GM19372 (cell line): ENCODE measurements around the gene RABEP2.
A peak's percentile ranks its signal among the peaks of the same experiment; 100 is the strongest.
"Not testable (repeated sequence)": the region's sequence is repeated elsewhere in the genome, so short reads cannot be mapped to it uniquely, and the experiment has no call there.

Experiments
- ATAC-seq: cut with Tn5 transposase; IDR thresholded peaks from one replicate; pipeline ENCODE4 v1.9.1; 2021; ENCODE audit warnings: mild to moderate bottlenecking, low read depth, moderate library complexity; ENCODE audit not compliant: unreplicated experiment

Gene RABEP2

GRCh38 chr16:28880955-28881354 is 44.1 kb downstream of the RABEP2 start:
- ATAC-seq: no peak

- no peak for ATAC-seq
Observed at GRCh38 chr16:28880589-28880915, 44.5 kb downstream of the RABEP2 start.

- ATAC-seq: peak; percentile 81
Observed at GRCh38 chr16:28879841-28880588, 45.0 kb downstream of the RABEP2 start.

DNA sequence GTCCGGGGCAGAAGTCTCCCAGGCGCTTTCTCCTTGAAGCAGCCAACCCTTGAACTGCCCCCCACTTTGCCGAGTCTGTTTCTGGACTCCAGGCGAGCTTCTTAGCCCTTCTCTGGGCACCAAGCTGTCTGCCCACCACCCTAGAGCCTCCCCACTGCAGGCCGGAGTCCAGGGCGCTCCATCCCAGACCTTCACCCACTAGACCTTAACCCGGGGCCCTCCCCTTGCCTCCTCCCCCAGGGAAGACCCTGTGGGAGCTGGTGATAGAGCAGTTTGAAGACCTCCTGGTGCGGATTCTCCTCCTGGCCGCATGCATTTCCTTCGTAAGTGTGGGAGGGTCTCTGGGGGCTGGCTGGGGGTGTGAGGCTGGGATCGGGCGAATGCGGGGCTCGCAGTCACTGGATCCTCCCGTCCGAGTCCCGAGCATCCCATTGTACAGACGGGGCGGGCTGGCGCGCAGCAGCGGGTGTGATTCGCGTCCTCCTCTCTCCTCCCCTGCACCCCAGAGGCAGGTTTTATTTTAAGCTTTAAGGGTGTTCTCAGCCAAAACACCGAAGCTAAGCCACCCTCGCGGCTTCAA is 45.7 kb downstream of the RABEP2 start:
- ATAC-seq: peak; percentile 19

GRCh38 chr16:28878083-28878926 is 46.7 kb downstream of the RABEP2 start, which contains the start of gene ATP2A1:
ATP2A1 (plus strand) TSS chr16:28878488; CDS start chr16:28878672, 184 bp downstream.
- ATAC-seq: no peak

- no peak for ATAC-seq
Observed at GRCh38 chr16:28877655-28878000, 47.4 kb downstream of the RABEP2 start.

GRCh38 chr16:28876973-28877654 is 47.9 kb downstream of the RABEP2 start:
- ATAC-seq: no peak

- no peak for ATAC-seq
Observed at GRCh38 chr16:28876019-28876659, 48.9 kb downstream of the RABEP2 start.

- no peak for ATAC-seq
Observed at GRCh38 chr16:28875134-28876018, 49.7 kb downstream of the RABEP2 start.

DNA sequence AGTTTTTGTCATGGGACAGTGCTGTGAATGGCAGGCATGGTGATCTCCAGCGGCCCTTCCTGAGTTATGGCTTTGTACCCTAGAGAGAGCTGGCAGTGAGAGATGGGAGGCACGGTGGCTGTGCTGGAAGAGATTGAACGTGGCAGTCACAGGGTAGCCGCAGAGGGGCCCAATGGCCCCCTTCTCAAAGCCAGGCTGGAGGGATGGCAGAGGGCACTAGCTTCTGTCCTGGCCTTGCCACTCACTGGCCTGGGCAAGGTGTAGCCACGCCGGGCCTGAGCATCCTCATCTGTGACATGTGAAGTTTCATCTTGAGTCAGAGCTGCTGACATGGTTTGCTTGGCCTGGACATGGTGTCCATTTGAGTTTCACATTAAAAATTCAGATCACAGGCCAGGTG is 50.6 kb downstream of the RABEP2 start:
- ATAC-seq: no peak

GRCh38 chr16:28873543-28874201 is 51.4 kb downstream of the RABEP2 start:
- ATAC-seq: no peak

DNA sequence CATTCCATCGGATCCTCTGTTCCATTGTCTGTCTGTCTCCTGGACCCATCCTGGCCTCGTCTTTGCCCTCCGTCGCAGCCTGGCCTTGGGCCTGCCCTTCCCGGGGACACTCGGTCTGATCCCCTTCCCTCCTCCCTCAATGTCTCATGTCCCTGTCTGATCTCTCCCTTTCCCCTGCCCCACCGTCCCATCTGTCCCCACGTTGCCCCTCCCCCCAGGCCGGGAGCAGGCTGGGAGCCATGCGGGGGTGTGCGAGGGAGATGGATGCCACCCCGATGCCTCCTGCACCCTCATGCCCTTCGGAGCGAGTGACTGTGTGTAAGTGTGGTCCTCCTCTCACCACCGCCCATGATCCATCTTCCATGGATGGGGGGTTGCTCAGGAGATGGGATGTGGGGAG is 52.1 kb downstream of the RABEP2 start:
- ATAC-seq: no peak

GRCh38 chr16:28869201-28869600 is 55.8 kb downstream of the RABEP2 start:
- ATAC-seq: no peak

GRCh38 chr16:28867646-28868045 is 57.4 kb downstream of the RABEP2 start:
- ATAC-seq: not testable (repeated sequence)

DNA sequence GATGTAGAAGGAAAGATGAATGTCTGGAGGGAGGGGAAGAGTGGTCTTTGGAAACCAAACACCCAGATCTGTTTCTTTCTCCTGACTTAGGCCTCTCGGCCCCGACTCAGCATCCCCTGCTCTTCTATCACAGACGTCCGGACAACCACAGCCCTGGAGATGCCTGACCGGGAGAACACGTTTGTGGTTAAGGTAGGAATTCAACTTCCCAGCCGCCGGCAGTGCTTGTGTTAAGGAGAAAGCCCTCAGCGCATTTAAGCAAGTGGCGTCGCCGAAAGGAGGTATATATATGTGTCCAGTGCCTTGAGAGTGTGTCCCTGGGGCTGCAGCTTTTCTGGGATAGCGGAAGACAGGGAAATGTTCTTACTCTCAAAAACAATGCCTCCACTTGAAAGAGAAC is 57.8 kb downstream of the RABEP2 start:
- ATAC-seq: no peak

DNA sequence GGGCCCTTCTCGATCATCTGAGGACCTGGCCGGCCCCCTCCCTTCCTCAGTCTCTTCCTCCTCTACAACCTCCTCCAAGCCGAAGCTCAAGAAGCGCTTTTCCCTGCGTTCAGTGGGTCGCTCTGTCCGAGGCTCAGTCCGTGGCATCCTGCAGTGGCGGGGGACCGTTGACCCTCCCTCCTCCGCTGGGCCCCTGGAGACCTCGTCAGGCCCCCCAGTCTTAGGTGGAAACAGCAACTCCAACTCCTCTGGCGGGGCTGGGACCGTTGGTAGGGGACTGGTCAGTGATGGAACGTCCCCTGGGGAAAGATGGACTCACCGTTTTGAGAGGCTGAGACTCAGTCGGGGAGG is 58.6 kb downstream of the RABEP2 start:
- no peak for ATAC-seq

GRCh38 chr16:28865722-28866453 is 59.1 kb downstream of the RABEP2 start:
- no peak for ATAC-seq

DNA sequence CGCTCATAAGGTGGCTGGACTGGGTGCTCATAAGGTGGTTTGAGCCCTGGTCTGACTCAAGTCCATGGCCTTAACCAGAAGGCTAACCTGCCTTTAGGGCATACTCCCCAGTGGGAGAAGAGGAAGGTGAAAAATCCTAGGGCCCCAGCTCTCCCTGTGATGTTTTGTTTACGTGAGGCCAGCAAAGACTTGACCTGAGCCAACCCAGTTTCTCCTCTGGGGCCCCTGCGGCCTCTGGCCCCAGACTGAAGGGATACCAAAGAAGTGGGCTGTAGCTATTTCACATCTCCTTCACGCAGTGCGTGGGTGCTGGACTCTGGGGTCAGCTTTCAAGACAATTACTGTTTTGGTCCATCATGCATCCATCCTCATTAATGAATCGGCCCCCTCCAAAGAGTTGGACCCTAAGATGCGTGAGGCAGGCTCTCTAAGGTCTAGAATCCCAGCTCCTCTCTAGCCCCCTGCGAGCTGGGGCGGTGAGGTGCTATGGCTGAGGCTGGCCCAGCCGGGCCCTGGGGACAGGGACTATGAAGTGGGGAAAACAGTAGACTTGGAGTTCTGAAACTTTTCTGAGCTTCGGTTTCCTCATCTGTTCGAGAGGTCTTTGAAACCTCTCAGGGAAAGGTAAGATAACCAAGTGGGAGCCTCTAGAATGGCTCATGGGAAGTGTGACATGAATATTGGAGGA is 59.9 kb downstream of the RABEP2 start:
- ATAC-seq: no peak
